CD4-positive, alpha-beta memory T cell (primary cell): ENCODE data around the gene RRP8. TPM values are rescaled to one million over a fixed set of nuclear protein-coding genes. Genes with fewer than 3 reads are reported as not detected.

Source experiments
- CTCF ChIA-PET: fragments of 350-600 bp; sonication (Branson Sonifier 250); formaldehyde crosslinking; loops from one replicate; lab custom pipeline; 2021; ENCODE audit warnings: inconsistent platforms; ENCODE audit not compliant: partially characterized antibody; lab: Charles Lee
- POLR2A ChIA-PET: fragments of 350-600 bp; sonication (Branson Sonifier 250); formaldehyde crosslinking; loops from one replicate; lab custom pipeline; 2021; ENCODE audit not compliant: partially characterized antibody; lab: Charles Lee
- DNase-seq, 5 donors: peaks; one replicate each; pipeline versions ENCODE4 v3.0.0 to v3.0.0-alpha.2; 2020 to 2022; ENCODE audit warnings: mixed read lengths in 1 of 5
- H3K27ac ChIP-seq: one replicate; pipeline ENCODE4 v1.7.0; 2013; ENCODE audit warnings: low read depth, low read length
- H3K27me3 ChIP-seq: 2 replicates; pipeline ENCODE4 v1.7.0; 2013; ENCODE audit warnings: mild to moderate bottlenecking, low read length, moderate library complexity; ENCODE audit not compliant: insufficient read depth
- H3K36me3 ChIP-seq: 2 replicates; pipeline ENCODE4 v1.7.0; 2013; ENCODE audit warnings: mild to moderate bottlenecking, low read length, moderate library complexity; ENCODE audit not compliant: insufficient read depth
- H3K4me1 ChIP-seq: 2 replicates; pipeline ENCODE4 v1.7.0; 2013; ENCODE audit warnings: mild to moderate bottlenecking, low read length, moderate library complexity; ENCODE audit not compliant: insufficient read depth
- H3K4me3 ChIP-seq, 2 donors: one replicate each; pipeline ENCODE4 v1.7.0; 2013; ENCODE audit warnings: low read length in 2 of 2, mild to moderate bottlenecking in 1 of 2
- H3K9me3 ChIP-seq, 2 donors: one replicate each; pipeline ENCODE4 v1.7.0; 2013; ENCODE audit warnings: low read length in 2 of 2, control low read depth in 1 of 2; ENCODE audit not compliant: control insufficient read depth in 1 of 2
- H3K27ac Mint-ChIP-seq, 7 donors: one replicate each; pipeline ENCODE4 v1.8.0; 2020 to 2021; ENCODE audit warnings: mixed read lengths in 7 of 7, mild to moderate bottlenecking in 6 of 7, inconsistent platforms in 3 of 7, moderate library complexity in 3 of 7
- H3K27me3 Mint-ChIP-seq, 2 donors: one replicate each; pipeline ENCODE4 v1.8.0; 2020 to 2021; ENCODE audit warnings: mixed read lengths in 2 of 2
- H3K36me3 Mint-ChIP-seq, 2 donors: one replicate each; pipeline ENCODE4 v1.8.0; 2020 to 2021; ENCODE audit warnings: mixed read lengths in 2 of 2, inconsistent platforms in 1 of 2, mild to moderate bottlenecking in 1 of 2
- H3K4me1 Mint-ChIP-seq, 4 donors: one replicate each; pipeline ENCODE4 v1.8.0; 2020 to 2021; ENCODE audit warnings: mixed read lengths in 4 of 4, mild to moderate bottlenecking in 1 of 4
- H3K4me3 Mint-ChIP-seq, 8 donors: one replicate each; pipeline ENCODE4 v1.8.0; 2020 to 2021; ENCODE audit warnings: mixed read lengths in 8 of 8, mild to moderate bottlenecking in 7 of 8, moderate library complexity in 6 of 8, inconsistent platforms in 3 of 8
- H3K9me3 Mint-ChIP-seq, 8 donors: one replicate each; pipeline ENCODE4 v1.8.0; 2020 to 2021; ENCODE audit warnings: mixed read lengths in 8 of 8, mild to moderate bottlenecking in 5 of 8, inconsistent platforms in 3 of 8, moderate library complexity in 1 of 8
- intact Hi-C: fragments of 100-400 bp; cut with micrococcal nuclease; formaldehyde crosslinking; loops from one replicate; pipeline ENCODE4 v1.15.1; 2023
- polyA plus RNA-seq, 2 donors: library from polyadenylated mRNA; unstranded; fragments of 300-500 nt; fragmentation: Illumina TruSeq; gene quantifications; one replicate each; pipeline ENCODE4 v1.2.3, GENCODE V29; 2021
- total RNA-seq, 2 experiments: library from RNA; stranded (reverse); gene quantifications; one replicate each; pipeline ENCODE4 v1.2.3, GENCODE V29; 2021

The RRP8 gene
- total and polyA plus RNA-seq, 4 experiments from 2014 or later = 19.5 to 36.0 (median 29.2) TPM

GRCh38 chr11:6617315-6617781 lies 13.9 kb upstream of the RRP8 start:
- H3K36me3 Mint-ChIP-seq = peaks cover 9 to 10% of the 10 kb centered on the region in 2 donors
- Histone ChIP-seq H3K27ac (no peak overlapping the region), H3K27me3 (no peaks in the 10 kb centered on the region), H3K36me3 (peaks cover 10% of the 10 kb centered on the region), H3K4me1 (peaks cover 40% of the 10 kb centered on the region), H3K9me3 (no peaks in the 10 kb centered on the region), H3K4me3 (peak overlapping the region in 1 of 2 donors; percentile 86)
- peak overlapping the region in 2 of 7 donors; percentile 48 to 85 for H3K27ac Mint-ChIP-seq
- no peaks in the 10 kb centered on the region for H3K27me3 Mint-ChIP-seq
- H3K4me1 Mint-ChIP-seq = peaks cover 6 to 12% (median 9%) of the 10 kb centered on the region in 4 donors
- DNase-seq = no peak
- ChIA-PET CTCF (interaction anchor here (0.7 to 4.1 kb wide), 19 partner anchors 9 to 238 kb away, joined by 3 to 72 read pairs (median 12); partner anchors contain the start of genes ARFIP2, ILK, MRPL17 and RRP8), POLR2A (interaction anchor here (0.6 to 5.2 kb wide), 20 partner anchors 11 to 215 kb away, joined by 3 to 132 read pairs (median 18); partner anchors contain the start of genes APBB1, ARFIP2, DCHS1 and ILK)
- intact Hi-C loops = loop anchor here (10.0 kb wide), 1 partner anchor 203 kb away; the partner anchor contains the start of gene APBB1
- H3K4me3 Mint-ChIP-seq = peak overlapping the region in 2 of 8 donors; percentile 13 to 22
- no peaks in the 10 kb centered on the region for H3K9me3 Mint-ChIP-seq

GRCh38 chr11:6616596-6617250 lies 13.3 kb upstream of the RRP8 start:
- intact Hi-C loops = loop anchor here (10.0 kb wide), 1 partner anchor 202 kb away; the partner anchor contains the start of gene APBB1

GRCh38 chr11:6615882-6616585 lies 12.6 kb upstream of the RRP8 start:
- Histone ChIP-seq H3K27me3 (no peaks in the 10 kb centered on the region), H3K4me1 (peaks cover 46% of the 10 kb centered on the region), H3K9me3 (no peaks in the 10 kb centered on the region), H3K36me3 (peaks cover 14% of the 10 kb centered on the region), H3K27ac (no peak overlapping the region), H3K4me3 (no peak overlapping the region)
- H3K4me3 Mint-ChIP-seq = peak overlapping the region in 2 of 8 donors; percentile 3 to 18
- POLR2A ChIA-PET = interaction anchor here (0.6 to 5.2 kb wide), 6 partner anchors 9 to 150 kb away, joined by 3 to 132 read pairs (median 4); partner anchors contain the start of genes ILK, MRPL17 and RRP8
- H3K36me3 Mint-ChIP-seq = peaks cover 9 to 16% of the 10 kb centered on the region in 2 donors
- no peak for DNase-seq
- CTCF ChIA-PET = interaction anchor here (0.9 to 4.6 kb wide), 6 partner anchors 12 to 68 kb away, joined by 3 to 72 read pairs (median 20); partner anchors contain the start of genes ILK, MRPL17 and RRP8
- peak overlapping the region in 4 of 7 donors; percentile 8 to 81 (median 58) for H3K27ac Mint-ChIP-seq
- peaks cover 6 to 17% (median 13%) of the 10 kb centered on the region in 4 donors for H3K4me1 Mint-ChIP-seq
- no peaks in the 10 kb centered on the region for H3K27me3 Mint-ChIP-seq
- no peaks in the 10 kb centered on the region for H3K9me3 Mint-ChIP-seq
- intact Hi-C loops = loop anchor here (10.0 kb wide), 1 partner anchor 201 kb away; the partner anchor contains the start of gene APBB1

More at GRCh38 chr11:6616596-6617250, 13.3 kb upstream of the RRP8 start:
- peaks cover 40% of the 10 kb centered on the region for H3K4me1 ChIP-seq
- peaks cover 6 to 12% (median 9%) of the 10 kb centered on the region in 4 donors for H3K4me1 Mint-ChIP-seq
- ChIA-PET CTCF (interaction anchor here (0.9 to 4.1 kb wide), 9 partner anchors 11 to 89 kb away, joined by 3 to 72 read pairs (median 12); partner anchors contain the start of genes ILK, MRPL17 and RRP8), POLR2A (interaction anchor here (1.0 to 5.2 kb wide), 11 partner anchors 10 to 129 kb away, joined by 3 to 132 read pairs (median 21); partner anchors contain the start of genes DCHS1, ILK, MRPL17 and RRP8)
- H3K27ac Mint-ChIP-seq = peak overlapping the region in 2 of 7 donors; percentile 18 to 20
- H3K9me3 ChIP-seq = no peaks in the 10 kb centered on the region
- peaks cover 9 to 10% of the 10 kb centered on the region in 2 donors for H3K36me3 Mint-ChIP-seq
- no peak overlapping the region for H3K4me3 ChIP-seq
- peak overlapping the region in 2 of 8 donors; percentile 30 to 37 for H3K4me3 Mint-ChIP-seq
- peaks cover 10% of the 10 kb centered on the region for H3K36me3 ChIP-seq
- no peak overlapping the region for H3K27ac ChIP-seq
- H3K9me3 Mint-ChIP-seq = no peaks in the 10 kb centered on the region
- H3K27me3 Mint-ChIP-seq = no peaks in the 10 kb centered on the region
- no peak for DNase-seq
- H3K27me3 ChIP-seq = no peaks in the 10 kb centered on the region

- Mint-ChIP-seq H3K27me3 (no peaks in the 10 kb centered on the region), H3K4me1 (peaks cover 6 to 24% (median 17%) of the 10 kb centered on the region in 4 donors), H3K4me3 (no peak overlapping the region), H3K9me3 (no peaks in the 10 kb centered on the region), H3K27ac (peak overlapping the region in 3 of 7 donors; percentile 30 to 55 (median 39)), H3K36me3 (peaks cover 14 to 25% of the 10 kb centered on the region in 2 donors)
- Histone ChIP-seq H3K9me3 (no peaks in the 10 kb centered on the region), H3K4me3 (no peak overlapping the region), H3K36me3 (peaks cover 23% of the 10 kb centered on the region), H3K27ac (no peak overlapping the region), H3K4me1 (peaks cover 55% of the 10 kb centered on the region), H3K27me3 (no peaks in the 10 kb centered on the region)
- no peak for DNase-seq
- intact Hi-C loops = loop anchor here (10.0 kb wide), 1 partner anchor 200 kb away; the partner anchor contains the start of gene APBB1
- CTCF ChIA-PET = interaction anchor here (4.6 kb wide), 1 partner anchor 11 kb away, joined by 37 read pairs; the partner anchor contains the start of genes ILK and RRP8
- POLR2A ChIA-PET = interaction anchor here (1.5 to 9.0 kb wide), 3 partner anchors 8 to 69 kb away, joined by 3 to 172 read pairs (median 132); partner anchors contain the start of genes ILK, MRPL17 and RRP8
Measured at GRCh38 chr11:6615046-6615445, 11.6 kb upstream of the RRP8 start.

- H3K4me3 Mint-ChIP-seq = no peak overlapping the region
- ChIA-PET POLR2A (interaction anchor here (4.5 to 9.0 kb wide), 2 partner anchors 11 to 69 kb away, joined by 69 to 172 read pairs; partner anchors contain the start of genes ILK, MRPL17 and RRP8), CTCF (interaction anchor here (1.1 to 4.6 kb wide), 3 partner anchors 11 to 69 kb away, joined by 5 to 37 read pairs (median 28); partner anchors contain the start of genes ILK, MRPL17 and RRP8)
Measured at GRCh38 chr11:6614446-6614845, 11.0 kb upstream of the RRP8 start.

GRCh38 chr11:6613496-6613895 lies 10.1 kb upstream of the RRP8 start:
- H3K27me3 Mint-ChIP-seq = no peaks in the 10 kb centered on the region
- H3K27me3 ChIP-seq = no peaks in the 10 kb centered on the region
- no peak overlapping the region for H3K4me3 Mint-ChIP-seq
- H3K36me3 Mint-ChIP-seq = peaks cover 21 to 39% of the 10 kb centered on the region in 2 donors
- ChIA-PET POLR2A (interaction anchor here (1.1 to 9.0 kb wide), 17 partner anchors 8 to 223 kb away, joined by 3 to 172 read pairs (median 12); partner anchors contain the start of genes ILK, MRPL17, RRP8 and SMPD1), CTCF (interaction anchor here (0.8 to 4.6 kb wide), 12 partner anchors 8 to 196 kb away, joined by 3 to 56 read pairs (median 8); partner anchors contain the start of genes ARFIP2, ILK, MRPL17 and RRP8)
- no peaks in the 10 kb centered on the region for H3K9me3 Mint-ChIP-seq
- DNase-seq = no peak
- H3K4me3 ChIP-seq = no peak overlapping the region
- peaks cover 6 to 36% (median 21%) of the 10 kb centered on the region in 4 donors for H3K4me1 Mint-ChIP-seq
- H3K4me1 ChIP-seq = peaks cover 51% of the 10 kb centered on the region
- intact Hi-C loops = loop anchor here (2.0 to 10.0 kb wide), 3 partner anchors 133 to 223 kb away; partner anchors contain the start of genes APBB1 and SMPD1
- H3K27ac Mint-ChIP-seq = no peak overlapping the region
- no peaks in the 10 kb centered on the region for H3K9me3 ChIP-seq
- H3K27ac ChIP-seq = peak overlapping the region; percentile 87
- H3K36me3 ChIP-seq = peaks cover 39% of the 10 kb centered on the region

More at GRCh38 chr11:6614446-6614845, 11.0 kb upstream of the RRP8 start:
- Mint-ChIP-seq H3K4me1 (peaks cover 6 to 30% (median 18%) of the 10 kb centered on the region in 4 donors), H3K27me3 (no peaks in the 10 kb centered on the region), H3K36me3 (peaks cover 20 to 31% of the 10 kb centered on the region in 2 donors), H3K9me3 (no peaks in the 10 kb centered on the region), H3K27ac (peak overlapping the region in 1 of 7 donors; percentile 55)
- Histone ChIP-seq H3K27me3 (no peaks in the 10 kb centered on the region), H3K4me3 (no peak overlapping the region), H3K4me1 (peaks cover 53% of the 10 kb centered on the region), H3K27ac (no peak overlapping the region), H3K9me3 (no peaks in the 10 kb centered on the region), H3K36me3 (peaks cover 29% of the 10 kb centered on the region)
- no peak for DNase-seq
- intact Hi-C loops = loop anchor here (10.0 kb wide), 1 partner anchor 200 kb away; the partner anchor contains the start of gene APBB1
